ENCODE data around the gene NDUFC2.
"Not testable (repeated sequence)": the region's sequence is repeated elsewhere in the genome, so short reads cannot be mapped to it uniquely, and the experiment has no call there.

The NDUFC2 gene

GRCh38 chr11:78030429-78031325 is 49.0 kb downstream of the NDUFC2 start:
- no peak for DNase-seq (ENCODE audit: low spot score)

- not testable (repeated sequence) for DNase-seq (ENCODE audit: low spot score)
Observed at GRCh38 chr11:78028423-78028822, 51.2 kb downstream of the NDUFC2 start.

- no peak for DNase-seq (ENCODE audit: low spot score)
Observed at GRCh38 chr11:78027759-78028158, 51.9 kb downstream of the NDUFC2 start.

- no peak for DNase-seq (ENCODE audit: low spot score)
Observed at GRCh38 chr11:78025378-78025777, 54.3 kb downstream of the NDUFC2 start.

- DNase-seq (ENCODE audit: low spot score) = no peak
Observed at GRCh38 chr11:78023426-78023825, 56.2 kb downstream of the NDUFC2 start.

GRCh38 chr11:78022397-78023396 is 57.0 kb downstream of the NDUFC2 start, which contains the start of gene KCTD14:
TSS of gene KCTD14 (minus strand) at chr11:78023276. CDS start at chr11:78023249, 27 bp downstream.
- no peak for DNase-seq (ENCODE audit: low spot score)

- DNase-seq (ENCODE audit: low spot score) = no peak
Observed at GRCh38 chr11:78021611-78022010, 58.1 kb downstream of the NDUFC2 start.

- no peak for DNase-seq (ENCODE audit: low spot score)
Observed at GRCh38 chr11:78020246-78020645, 59.4 kb downstream of the NDUFC2 start.

- no peak for DNase-seq (ENCODE audit: low spot score)
Observed at GRCh38 chr11:78019808-78020207, 59.9 kb downstream of the NDUFC2 start.
